Right lobe of liver (tissue), 6 donors: Measurements from ENCODE around the gene COPS6. TPM values are rescaled to one million over a fixed set of nuclear protein-coding genes. Genes with fewer than 3 reads are reported as not detected.

Experiments
- ATAC-seq, 4 donors: fragments of 200-7000 bp; cut with Tn5 transposase; one replicate each; pipeline ENCODE4 v1.9.1; 2020; ENCODE audit warnings: mild to moderate bottlenecking in 4 of 4, moderate library complexity in 4 of 4
- DNase-seq, 3 donors: peaks; one replicate each; pipeline ENCODE4 v3.0.0-alpha.2; 2020
- H3K27ac ChIP-seq, 3 donors: fragments of 200-600 bp; one replicate each; pipeline ENCODE4 v1.8.0; 2022
- H3K27me3 ChIP-seq, 2 donors: fragments of 200-600 bp; one replicate each; pipeline ENCODE4 v1.8.0; 2022
- H3K36me3 ChIP-seq, 4 donors: fragments of 200-600 bp; sonication (generic) in 1 of 4; one replicate each; pipeline versions ENCODE4 v1.5.1 to v1.8.0; 2017 to 2022; ENCODE audit warnings: control low read depth in 1 of 4
- H3K4me1 ChIP-seq, 4 donors: fragments of 200-600 bp; sonication (generic) in 1 of 4; one replicate each; pipeline versions ENCODE4 v1.5.1 to v1.8.0; 2017 to 2022; ENCODE audit warnings: control low read depth in 1 of 4
- H3K4me3 ChIP-seq, 3 donors: fragments of 200-600 bp; one replicate each; pipeline ENCODE4 v1.8.0; 2022
- H3K9me3 ChIP-seq, 4 donors: fragments of 200-600 bp; sonication (generic) in 1 of 4; one replicate each; pipeline versions ENCODE4 v1.5.1 to v1.8.0; 2017 to 2022; ENCODE audit warnings: control low read depth in 1 of 4
- POLR2A ChIP-seq: fragments of 450-650 bp; IDR thresholded peaks from one replicate; pipeline ENCODE4 v1.6.1; 2017; ENCODE audit warnings: antibody characterized with exemption, mild to moderate bottlenecking
- WGBS: methylation state at CpG from one replicate; pipeline ENCODE4 v1.1.6; 2018; ENCODE audit warnings: low coverage, low lambda C conversion rate; ENCODE audit not compliant: insufficient coverage; ENCODE audit errors: missing lambda C conversion rate; 5-methylcytosine and 5-hydroxymethylcytosine counted together
- intact Hi-C, 2 donors: fragments of 100-400 bp; cut with DNase I; formaldehyde crosslinking; loops; one replicate each; pipeline versions ENCODE4 v1.11.2 to v1.14.1; 2022
- total RNA-seq, 6 experiments: library from RNA; depleted of rRNA in 2 of 6; stranded (reverse); fragments of >200 nt in 2 of 6; fragmentation: NEBNext Ultra II Directional in 3 of 6; extraction: Animal tissue kit (Norgen Biotek cat#: 25700) in 3 of 6; gene quantifications; one replicate each; pipeline versions ENCODE4 v1.1.0 to v1.2.4, GENCODE V29; 2016 to 2023
- TF ChIP-seq, protein P1 (sequence below), 4 donors: fragments of 200-600 bp in 3 of 4; fragments of 450-650 bp in 1 of 4; IDR thresholded peaks; one replicate each; pipeline versions ENCODE4 v1.5.1 to v1.8.0; 2016 to 2022; ENCODE audit warnings: antibody characterized with exemption in 4 of 4, mild to moderate bottlenecking in 2 of 4
- donor health status: DM: no; HTN: yes; CAD: no.
- donor health status: DM: no; HTN: no; CAD: no.
- donor health status: DM: no; HTN: no; CAD: no.
- donor health status: DM: no; HTN: yes; CAD: no.
- donor health status: DM: no; HTN: yes; CAD: no.

COPS6 gene
- total RNA-seq, 6 experiments from 2014 or later, result 28.3 to 49.7 (median 42.7) TPM

DNA sequence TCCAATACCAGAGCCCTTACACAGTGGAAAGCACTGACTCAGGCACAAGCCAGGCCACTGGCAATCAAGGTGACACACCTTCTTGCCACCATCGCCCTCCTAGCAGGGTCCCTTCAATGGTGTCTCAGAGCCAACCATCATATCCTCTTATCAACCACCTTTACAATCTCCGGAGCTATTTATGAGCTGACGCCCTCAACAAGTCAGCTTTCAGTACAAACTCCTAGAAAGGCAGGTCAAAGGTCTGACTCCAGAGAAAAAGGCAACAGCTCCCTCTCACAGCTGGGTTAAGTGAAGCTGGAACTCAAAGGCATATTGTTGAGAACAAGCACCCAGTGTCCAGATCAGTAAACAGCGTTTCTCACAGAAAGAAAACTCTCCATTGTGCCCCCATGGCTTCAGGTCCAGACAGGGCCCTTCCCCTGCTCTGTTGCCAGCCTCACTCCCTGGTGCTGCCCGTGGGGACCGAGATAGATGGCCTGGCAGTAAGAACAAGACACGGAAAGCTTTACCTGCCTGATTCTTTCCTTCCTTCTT is 9.7 kb upstream of the COPS6 start:
- TF ChIP-seq, protein P1, sequence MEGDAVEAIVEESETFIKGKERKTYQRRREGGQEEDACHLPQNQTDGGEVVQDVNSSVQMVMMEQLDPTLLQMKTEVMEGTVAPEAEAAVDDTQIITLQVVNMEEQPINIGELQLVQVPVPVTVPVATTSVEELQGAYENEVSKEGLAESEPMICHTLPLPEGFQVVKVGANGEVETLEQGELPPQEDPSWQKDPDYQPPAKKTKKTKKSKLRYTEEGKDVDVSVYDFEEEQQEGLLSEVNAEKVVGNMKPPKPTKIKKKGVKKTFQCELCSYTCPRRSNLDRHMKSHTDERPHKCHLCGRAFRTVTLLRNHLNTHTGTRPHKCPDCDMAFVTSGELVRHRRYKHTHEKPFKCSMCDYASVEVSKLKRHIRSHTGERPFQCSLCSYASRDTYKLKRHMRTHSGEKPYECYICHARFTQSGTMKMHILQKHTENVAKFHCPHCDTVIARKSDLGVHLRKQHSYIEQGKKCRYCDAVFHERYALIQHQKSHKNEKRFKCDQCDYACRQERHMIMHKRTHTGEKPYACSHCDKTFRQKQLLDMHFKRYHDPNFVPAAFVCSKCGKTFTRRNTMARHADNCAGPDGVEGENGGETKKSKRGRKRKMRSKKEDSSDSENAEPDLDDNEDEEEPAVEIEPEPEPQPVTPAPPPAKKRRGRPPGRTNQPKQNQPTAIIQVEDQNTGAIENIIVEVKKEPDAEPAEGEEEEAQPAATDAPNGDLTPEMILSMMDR (IDR thresholded peaks at IDR 0.05), result no peak
- TF ChIP-seq POLR2A, result no peak
- Histone ChIP-seq H3K36me3 (peaks cover 0 to 34% (median 19%) of the 10 kb centered on the region in 4 donors), H3K4me1 (peaks cover 0 to 35% (median 12%) of the 10 kb centered on the region in 4 donors), H3K4me3 (no peak overlapping the region), H3K27ac (peak overlapping the region in 1 of 3 donors; percentile 44), H3K27me3 (no peaks in the 10 kb centered on the region), H3K9me3 (no peaks in the 10 kb centered on the region)
- 50% methylated on average over 5 of the region's 7 CpGs for WGBS
- ATAC-seq (no peak), DNase-seq (no peak)
- intact Hi-C loops, result no loop called here

- peaks cover 0 to 35% (median 12%) of the 10 kb centered on the region in 4 donors for H3K4me1 ChIP-seq
- DNase-seq (peak; percentile 48 to 77 (median 70)), ATAC-seq (peak; percentile 42 to 56 (median 54))
- no peaks in the 10 kb centered on the region for H3K27me3 ChIP-seq
- H3K9me3 ChIP-seq, result no peaks in the 10 kb centered on the region
- WGBS, result 1% methylated on average over 24 of the region's 34 CpGs
- H3K4me3 ChIP-seq, result peak overlapping the region; percentile 96 to 99 (median 99)
- intact Hi-C loops, result no loop called here
- H3K36me3 ChIP-seq, result peaks cover 0 to 14% (median 5%) of the 10 kb centered on the region in 4 donors
- TF ChIP-seq POLR2A, result no peak
- TF ChIP-seq, protein P1 (IDR thresholded peaks at IDR 0.05), result no peak
- H3K27ac ChIP-seq, result peak overlapping the region; percentile 84 to 93 (median 92)
Observed at GRCh38 chr7:100080907-100081534, 7.7 kb upstream of the COPS6 start.

DNA sequence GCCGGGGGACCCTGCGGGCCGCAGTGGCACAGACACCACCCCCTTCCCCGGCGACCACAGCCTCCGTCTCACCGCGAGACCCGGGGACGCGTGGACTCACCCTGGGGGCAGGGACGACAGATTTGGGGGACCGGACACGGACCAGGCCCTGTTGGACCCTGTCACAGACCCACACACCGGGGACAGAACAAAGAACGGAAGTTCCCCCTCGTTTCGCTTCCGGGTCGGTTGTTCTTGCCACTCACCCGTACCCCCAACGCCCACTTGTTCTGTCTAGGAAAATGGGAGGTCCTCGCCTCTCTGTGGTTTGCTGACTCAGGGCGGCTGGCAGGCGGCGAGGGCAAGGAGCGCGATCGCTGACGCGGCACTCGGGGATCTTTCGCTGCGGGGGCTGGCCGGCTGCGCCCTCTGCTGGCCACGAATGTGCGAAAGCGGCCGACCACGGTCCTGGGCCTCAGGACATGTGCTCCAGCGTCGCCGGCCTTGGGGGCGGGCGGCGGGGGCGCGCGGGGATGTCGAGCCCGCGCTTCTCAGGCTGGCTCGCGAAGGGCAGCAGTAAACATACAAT is 7.2 kb upstream of the COPS6 start, which contains the start of gene ZNF3:
Gene ZNF3 (minus strand): TSS at position 189 of the 568 bp plus-strand sequence. CDS start 4,366 bp downstream, outside the sequence.
- peak; percentile 79 for TF ChIP-seq POLR2A
- TF ChIP-seq, protein P1 (IDR thresholded peaks at IDR 0.05), result peak; percentile 96 to 99 (median 97)
- H3K4me1 ChIP-seq, result peaks cover 0 to 35% (median 12%) of the 10 kb centered on the region in 4 donors
- H3K27ac ChIP-seq, result peak within 1 kb of the TSS; percentile 84 to 93 (median 92)

DNA sequence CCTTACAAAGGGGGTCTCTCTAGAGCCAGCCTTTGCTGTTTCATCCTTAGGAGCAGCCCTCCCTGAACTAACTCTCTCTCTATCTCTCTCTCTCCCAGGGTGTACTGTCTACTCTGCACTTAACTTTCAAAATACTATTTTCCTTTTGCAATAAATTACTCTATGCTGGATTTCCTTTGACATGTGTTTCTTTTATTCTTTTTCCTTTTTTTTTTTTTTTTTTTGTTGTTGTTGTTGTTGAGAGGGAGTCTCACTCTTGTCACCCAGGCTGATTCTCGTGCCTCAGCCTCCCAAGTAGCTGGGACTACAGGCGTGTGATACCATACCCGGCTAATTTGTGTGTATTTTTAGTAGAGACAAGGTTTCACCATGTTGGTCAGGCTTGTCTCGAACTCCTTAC is 5.8 kb upstream of the COPS6 start:
- no peak overlapping the region for H3K4me3 ChIP-seq
- WGBS, result 67% methylated on average over 4 of the region's 4 CpGs
- ATAC-seq, result no peak

More for the DNA sequence above, 7.2 kb upstream of the COPS6 start, which contains the start of gene ZNF3:
- H3K36me3 ChIP-seq, result peaks cover 0 to 8% (median 3%) of the 10 kb centered on the region in 4 donors
- WGBS, result 1% methylated on average over 33 of the region's 55 CpGs
- intact Hi-C loops, result no loop called here
- DNase-seq (peak; percentile 97 to 99 (median 98)), ATAC-seq (peak; percentile 90 to 95 (median 92))
- H3K27me3 ChIP-seq, result no peaks in the 10 kb centered on the region
- H3K4me3 ChIP-seq, result peak within 1 kb of the TSS; percentile 96 to 99 (median 99)
- no peaks in the 10 kb centered on the region for H3K9me3 ChIP-seq

More for the DNA sequence above, 5.8 kb upstream of the COPS6 start:
- intact Hi-C loops, result no loop called here
- no peaks in the 10 kb centered on the region for H3K27me3 ChIP-seq
- TF ChIP-seq POLR2A, result no peak
- TF ChIP-seq, protein P1 (IDR thresholded peaks at IDR 0.05), result no peak
- DNase-seq, result no peak
- H3K9me3 ChIP-seq, result no peaks in the 10 kb centered on the region
- peak overlapping the region in 1 of 3 donors; percentile 54 for H3K27ac ChIP-seq
- H3K4me1 ChIP-seq, result peaks cover 0 to 35% (median 12%) of the 10 kb centered on the region in 4 donors
- H3K36me3 ChIP-seq, result no peaks in the 10 kb centered on the region
